ENCODE measurements around the gene GYG2. TPM values are rescaled to one million over a fixed set of nuclear protein-coding genes. Genes with fewer than 3 reads are reported as not detected.

GYG2 gene
- polyA plus RNA-seq, 1 of the 3 experiments (the other 2 are of a cell fraction) = 1.8 TPM

DNA sequence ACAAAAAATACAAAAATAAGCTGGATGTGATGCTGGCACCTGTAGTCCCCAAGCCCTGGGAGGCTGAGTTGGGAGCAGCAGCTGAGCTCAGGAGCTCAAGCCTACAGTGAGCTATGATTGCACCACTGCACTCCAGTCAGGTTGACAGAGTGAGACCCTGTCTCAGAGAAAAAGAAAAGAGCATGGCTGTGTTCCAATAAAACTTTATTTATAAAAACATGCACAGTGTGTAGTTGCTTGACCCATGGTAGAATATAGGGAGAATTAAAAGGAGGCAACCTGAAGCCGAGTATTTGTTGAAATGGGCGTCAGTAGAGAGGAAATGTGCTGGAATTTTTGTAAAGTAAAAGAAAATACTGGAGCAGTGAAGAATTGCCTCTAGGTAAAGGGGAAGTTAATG is 27.0 kb downstream of the GYG2 start:
- Histone ChIP-seq H3K4me2 (no peak overlapping the region), H2AFZ (ENCODE audit: low read depth) (no peak overlapping the region), H3F3A (replicated peaks; ENCODE audit: insufficient read depth) (no peaks in the 10 kb centered on the region), H3K9ac (no peak overlapping the region), H3K36me3 (replicated peaks in 1 of 2; ENCODE audit: control insufficient read depth in 1 of 2, insufficient read depth in 2 of 2, low read length in 1 of 2) (no peaks in the 10 kb centered on the region), H3K79me2 (ENCODE audit: insufficient read depth) (no peaks in the 10 kb centered on the region), H3K4me1 (ENCODE audit: control insufficient read depth in 1 of 2, insufficient read depth in 2 of 2, low read depth in 1 of 2, low read length in 1 of 2) (no peaks in the 10 kb centered on the region), H3K9me2 (no peaks in the 10 kb centered on the region), H3K4me3 (ENCODE audit: low read depth in 2 of 2, low read length in 1 of 2) (no peak overlapping the region), H3K27me3 (ENCODE audit: insufficient read depth) (no peaks in the 10 kb centered on the region; the same call in 1 of the 2 replicates), H3K27ac (ENCODE audit: low read depth in 2 of 2, low read length in 1 of 2) (no peak overlapping the region), H3K9me3 (no peaks in the 10 kb centered on the region; the same call in 1 of the 2 replicates), H4K20me1 (ENCODE audit: insufficient read depth) (no peaks in the 10 kb centered on the region)
- ChIA-PET CTCF (no interaction called here), POLR2A (no interaction called here)
- no peak for DNase-seq
- 55% methylated on average over 2 of the region's 2 CpGs for WGBS (ENCODE audit: low lambda C conversion rate)
- TF ChIP-seq RXRA (IDR thresholded peaks at IDR 0.05; ENCODE audit: borderline replicate concordance, low read depth) (no peak), JUND (IDR thresholded peaks at IDR 0.05) (no peak), EP300 (IDR thresholded peaks at IDR 0.05; ENCODE audit: borderline replicate concordance in 1 of 2, low read depth in 1 of 2, low read length in 1 of 2) (no peak), SMC3 (IDR thresholded peaks at IDR 0.05; ENCODE audit: low read depth, low read length) (no peak), IRF3 (IDR thresholded peaks at IDR 0.05; ENCODE audit: low read depth, low read length) (no peak)
- TF ChIP-seq, protein P1, sequence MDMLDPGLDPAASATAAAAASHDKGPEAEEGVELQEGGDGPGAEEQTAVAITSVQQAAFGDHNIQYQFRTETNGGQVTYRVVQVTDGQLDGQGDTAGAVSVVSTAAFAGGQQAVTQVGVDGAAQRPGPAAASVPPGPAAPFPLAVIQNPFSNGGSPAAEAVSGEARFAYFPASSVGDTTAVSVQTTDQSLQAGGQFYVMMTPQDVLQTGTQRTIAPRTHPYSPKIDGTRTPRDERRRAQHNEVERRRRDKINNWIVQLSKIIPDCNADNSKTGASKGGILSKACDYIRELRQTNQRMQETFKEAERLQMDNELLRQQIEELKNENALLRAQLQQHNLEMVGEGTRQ (IDR thresholded peaks at IDR 0.05; ENCODE audit: borderline replicate concordance, low read depth, low read length) = no peak
- TF ChIP-seq, protein P2, sequence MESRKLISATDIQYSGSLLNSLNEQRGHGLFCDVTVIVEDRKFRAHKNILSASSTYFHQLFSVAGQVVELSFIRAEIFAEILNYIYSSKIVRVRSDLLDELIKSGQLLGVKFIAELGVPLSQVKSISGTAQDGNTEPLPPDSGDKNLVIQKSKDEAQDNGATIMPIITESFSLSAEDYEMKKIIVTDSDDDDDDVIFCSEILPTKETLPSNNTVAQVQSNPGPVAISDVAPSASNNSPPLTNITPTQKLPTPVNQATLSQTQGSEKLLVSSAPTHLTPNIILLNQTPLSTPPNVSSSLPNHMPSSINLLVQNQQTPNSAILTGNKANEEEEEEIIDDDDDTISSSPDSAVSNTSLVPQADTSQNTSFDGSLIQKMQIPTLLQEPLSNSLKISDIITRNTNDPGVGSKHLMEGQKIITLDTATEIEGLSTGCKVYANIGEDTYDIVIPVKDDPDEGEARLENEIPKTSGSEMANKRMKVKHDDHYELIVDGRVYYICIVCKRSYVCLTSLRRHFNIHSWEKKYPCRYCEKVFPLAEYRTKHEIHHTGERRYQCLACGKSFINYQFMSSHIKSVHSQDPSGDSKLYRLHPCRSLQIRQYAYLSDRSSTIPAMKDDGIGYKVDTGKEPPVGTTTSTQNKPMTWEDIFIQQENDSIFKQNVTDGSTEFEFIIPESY (IDR thresholded peaks at IDR 0.05; ENCODE audit: borderline replicate concordance, low read depth) = no peak
- TF ChIP-seq, protein P3, sequence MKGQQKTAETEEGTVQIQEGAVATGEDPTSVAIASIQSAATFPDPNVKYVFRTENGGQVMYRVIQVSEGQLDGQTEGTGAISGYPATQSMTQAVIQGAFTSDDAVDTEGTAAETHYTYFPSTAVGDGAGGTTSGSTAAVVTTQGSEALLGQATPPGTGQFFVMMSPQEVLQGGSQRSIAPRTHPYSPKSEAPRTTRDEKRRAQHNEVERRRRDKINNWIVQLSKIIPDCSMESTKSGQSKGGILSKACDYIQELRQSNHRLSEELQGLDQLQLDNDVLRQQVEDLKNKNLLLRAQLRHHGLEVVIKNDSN (IDR thresholded peaks at IDR 0.05; ENCODE audit: borderline replicate concordance, low read depth) = no peak

GRCh38 chrX:2857566-2857965 is 28.8 kb downstream of the GYG2 start:
- Histone ChIP-seq H3K4me2 (no peak overlapping the region), H2AFZ (ENCODE audit: low read depth) (no peak overlapping the region), H3K27ac (ENCODE audit: low read depth in 2 of 2, low read length in 1 of 2) (no peak overlapping the region), H3K4me3 (ENCODE audit: low read depth in 2 of 2, low read length in 1 of 2) (no peak overlapping the region), H4K20me1 (ENCODE audit: insufficient read depth) (no peaks in the 10 kb centered on the region), H3F3A (replicated peaks; ENCODE audit: insufficient read depth) (no peaks in the 10 kb centered on the region), H3K36me3 (replicated peaks in 1 of 2; ENCODE audit: control insufficient read depth in 1 of 2, insufficient read depth in 2 of 2, low read length in 1 of 2) (no peaks in the 10 kb centered on the region), H3K9me3 (no peaks in the 10 kb centered on the region; the same call in 1 of the 2 replicates), H3K4me1 (ENCODE audit: control insufficient read depth in 1 of 2, insufficient read depth in 2 of 2, low read depth in 1 of 2, low read length in 1 of 2) (no peaks in the 10 kb centered on the region), H3K27me3 (ENCODE audit: insufficient read depth) (no peaks in the 10 kb centered on the region; the same call in 1 of the 2 replicates), H3K9ac (no peak overlapping the region), H3K79me2 (ENCODE audit: insufficient read depth) (no peaks in the 10 kb centered on the region), H3K9me2 (no peaks in the 10 kb centered on the region)
- no peak for DNase-seq
- 28% methylated on average over 3 of the region's 3 CpGs for WGBS (ENCODE audit: low lambda C conversion rate)
- no peak for TF ChIP-seq RAD21 (IDR thresholded peaks at IDR 0.05; ENCODE audit: low read length)
- no peak for TF ChIP-seq POLR2AphosphoS5 (IDR thresholded peaks at IDR 0.05; ENCODE audit: low read depth, low read length)
- TF ChIP-seq JUND (IDR thresholded peaks at IDR 0.05) = no peak
- no peak for TF ChIP-seq FOXM1 (IDR thresholded peaks at IDR 0.05; ENCODE audit: low read depth)
- no peak for TF ChIP-seq FOSL2 (IDR thresholded peaks at IDR 0.05; ENCODE audit: borderline replicate concordance, low read depth)
- no peak for TF ChIP-seq RFX5 (IDR thresholded peaks at IDR 0.05; ENCODE audit: low read length)
- no peak for TF ChIP-seq SMC3 (IDR thresholded peaks at IDR 0.05; ENCODE audit: low read depth, low read length)
- TF ChIP-seq PBX3 (IDR thresholded peaks at IDR 0.05) = no peak
- TF ChIP-seq, protein P4, sequence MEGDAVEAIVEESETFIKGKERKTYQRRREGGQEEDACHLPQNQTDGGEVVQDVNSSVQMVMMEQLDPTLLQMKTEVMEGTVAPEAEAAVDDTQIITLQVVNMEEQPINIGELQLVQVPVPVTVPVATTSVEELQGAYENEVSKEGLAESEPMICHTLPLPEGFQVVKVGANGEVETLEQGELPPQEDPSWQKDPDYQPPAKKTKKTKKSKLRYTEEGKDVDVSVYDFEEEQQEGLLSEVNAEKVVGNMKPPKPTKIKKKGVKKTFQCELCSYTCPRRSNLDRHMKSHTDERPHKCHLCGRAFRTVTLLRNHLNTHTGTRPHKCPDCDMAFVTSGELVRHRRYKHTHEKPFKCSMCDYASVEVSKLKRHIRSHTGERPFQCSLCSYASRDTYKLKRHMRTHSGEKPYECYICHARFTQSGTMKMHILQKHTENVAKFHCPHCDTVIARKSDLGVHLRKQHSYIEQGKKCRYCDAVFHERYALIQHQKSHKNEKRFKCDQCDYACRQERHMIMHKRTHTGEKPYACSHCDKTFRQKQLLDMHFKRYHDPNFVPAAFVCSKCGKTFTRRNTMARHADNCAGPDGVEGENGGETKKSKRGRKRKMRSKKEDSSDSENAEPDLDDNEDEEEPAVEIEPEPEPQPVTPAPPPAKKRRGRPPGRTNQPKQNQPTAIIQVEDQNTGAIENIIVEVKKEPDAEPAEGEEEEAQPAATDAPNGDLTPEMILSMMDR (IDR thresholded peaks at IDR 0.05) = no peak
- TF ChIP-seq, protein P2 (IDR thresholded peaks at IDR 0.05; ENCODE audit: borderline replicate concordance, low read depth) = no peak
- TF ChIP-seq MEF2A (IDR thresholded peaks at IDR 0.05; ENCODE audit: borderline replicate concordance, low read depth) = no peak
- CTCF ChIA-PET = no interaction called here
- POLR2A ChIA-PET = no interaction called here

Measured in SK-N-SH (cell line).